Hematopoietic multipotent progenitor cell treated with erythropoietin and hydrocortisone succinate and interleukin-3 and kit ligand, for 17 days (in vitro differentiated cells): ENCODE results near the gene ZNF112.
"Not testable (repeated sequence)": the region's sequence is repeated elsewhere in the genome, so short reads cannot be mapped to it uniquely, and the experiment has no call there.

Experiments used
- DNase-seq: peaks from one replicate; pipeline ENCODE4 v3.0.0-alpha.2; 2015; ENCODE audit warnings: low spot score

ZNF112 gene

DNA sequence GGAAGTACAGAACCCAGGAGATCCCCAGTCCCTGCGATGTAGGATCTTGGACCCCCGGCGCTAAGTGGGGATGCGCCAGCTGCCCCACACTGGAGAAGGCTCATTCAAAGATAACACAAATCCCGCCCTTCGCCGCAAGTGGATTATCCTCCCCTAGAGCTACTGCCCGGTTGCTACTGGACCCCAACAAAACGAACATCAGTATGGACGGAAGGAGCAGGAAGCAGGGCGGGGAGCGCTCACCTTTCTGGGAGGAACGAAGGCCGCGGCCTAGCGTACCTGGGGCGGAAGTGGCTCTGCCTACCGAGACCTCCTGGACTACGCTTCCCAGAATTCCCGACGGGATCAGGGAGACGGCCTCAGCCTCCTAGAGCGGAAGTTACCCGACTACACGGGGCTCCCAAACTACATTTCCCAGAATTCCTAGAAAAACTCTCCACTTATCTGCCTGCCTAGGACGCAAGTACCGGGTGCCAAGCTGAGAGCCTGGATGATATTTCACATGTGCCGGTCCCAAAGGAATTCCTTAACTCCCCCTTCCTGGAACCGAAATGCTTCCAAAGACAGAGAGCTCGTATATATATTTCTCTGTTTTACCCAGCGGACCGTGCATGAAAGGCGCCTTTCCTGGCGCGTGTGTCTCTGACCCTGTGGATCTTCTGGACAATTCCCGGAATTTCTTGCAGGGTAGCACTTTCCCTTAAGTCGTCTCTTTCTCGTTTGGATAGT lies at the start of gene ZNF112:
TSS of gene ZNF112 (minus strand) at position 298 of the 729 bp plus-strand sequence. CDS start 16,141 bp downstream, outside the sequence.
- DNase-seq = no peak

- peak; percentile 6 for DNase-seq
These were observed 44.9 kb upstream of the ZNF112 start, which contains the start of gene ZNF285 for GRCh38 chr19:44401139-44402115. Gene ZNF285, minus strand, starts transcription at chr19:44401608. Its CDS starts 4,395 bp downstream, at chr19:44397213.

DNA sequence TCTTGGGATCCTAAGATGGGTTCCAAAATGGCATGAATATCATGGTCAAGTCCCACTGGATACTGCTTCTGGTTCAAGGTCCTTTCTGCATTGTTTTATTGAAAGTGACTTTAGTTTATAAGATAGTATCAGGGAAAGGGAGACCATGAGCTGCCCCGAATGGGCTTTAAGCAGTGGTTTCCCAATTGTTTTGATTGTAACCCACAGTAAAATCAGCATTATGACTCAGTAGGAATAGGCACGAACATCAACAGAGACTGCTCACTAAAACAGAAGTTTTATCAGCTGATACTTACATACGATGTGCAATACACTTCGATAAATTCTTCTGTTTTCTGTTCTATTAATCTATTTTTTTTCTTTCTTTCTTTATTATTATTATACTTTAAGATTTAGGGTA lies 32.8 kb upstream of the ZNF112 start:
- not testable (repeated sequence) for DNase-seq

DNA sequence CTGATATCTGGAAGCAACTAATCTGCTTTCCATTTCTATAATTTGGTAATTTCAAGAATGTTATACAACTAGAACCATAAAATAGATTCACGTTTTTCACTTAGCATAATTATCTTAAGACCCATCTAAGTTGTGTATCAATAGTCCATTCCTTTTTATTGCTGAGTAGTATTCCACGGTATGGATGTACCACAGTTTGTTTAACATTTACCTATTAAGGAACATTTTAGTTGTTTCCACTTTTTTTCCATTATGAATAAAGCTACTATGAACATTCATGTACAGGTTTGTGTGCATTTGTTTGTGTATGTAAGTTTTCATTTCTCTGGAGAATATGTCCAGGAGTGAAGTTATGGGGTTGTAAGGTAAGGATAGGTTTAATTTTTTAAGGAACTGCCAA lies 18.3 kb upstream of the ZNF112 start:
- DNase-seq = no peak

- DNase-seq = no peak
These were observed 15.5 kb upstream of the ZNF112 start for GRCh38 chr19:44371815-44372480.

GRCh38 chr19:44367024-44367423 lies 10.5 kb upstream of the ZNF112 start:
- DNase-seq = no peak

GRCh38 chr19:44346556-44346955 lies 9.9 kb downstream of the ZNF112 start:
- no peak for DNase-seq

GRCh38 chr19:44345959-44346358 lies 10.5 kb downstream of the ZNF112 start:
- no peak for DNase-seq

- DNase-seq = no peak
These were observed 12.2 kb downstream of the ZNF112 start for GRCh38 chr19:44344255-44344654.

GRCh38 chr19:44341794-44342193 lies 14.7 kb downstream of the ZNF112 start:
- DNase-seq = no peak

- DNase-seq = not testable (repeated sequence)
These were observed 21.8 kb downstream of the ZNF112 start for GRCh38 chr19:44334639-44335038.

DNA sequence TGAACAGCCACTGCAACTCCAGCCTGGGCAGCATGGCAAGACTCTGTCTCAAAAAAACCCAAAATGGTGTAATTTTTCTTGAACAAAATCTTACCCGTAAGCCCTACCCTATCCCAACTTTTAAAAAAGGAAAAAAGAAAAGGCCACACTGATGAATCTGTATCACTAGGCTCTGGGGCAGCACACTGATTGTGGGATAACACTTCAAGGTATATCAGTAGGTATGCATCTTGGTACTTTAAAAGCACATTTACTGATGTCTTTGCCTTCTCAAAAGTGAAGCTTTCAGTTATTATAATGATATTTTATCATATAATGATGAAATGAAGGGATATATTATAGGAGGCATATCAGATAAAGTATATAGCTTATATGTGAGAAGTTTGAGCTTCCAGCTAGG lies 24.3 kb downstream of the ZNF112 start:
- DNase-seq = no peak

- no peak for DNase-seq
These were observed 40.6 kb downstream of the ZNF112 start for GRCh38 chr19:44315883-44316282.

GRCh38 chr19:44313231-44313630 lies 43.2 kb downstream of the ZNF112 start:
- no peak for DNase-seq

- no peak for DNase-seq
These were observed 48.5 kb downstream of the ZNF112 start for GRCh38 chr19:44308011-44308410.

DNA sequence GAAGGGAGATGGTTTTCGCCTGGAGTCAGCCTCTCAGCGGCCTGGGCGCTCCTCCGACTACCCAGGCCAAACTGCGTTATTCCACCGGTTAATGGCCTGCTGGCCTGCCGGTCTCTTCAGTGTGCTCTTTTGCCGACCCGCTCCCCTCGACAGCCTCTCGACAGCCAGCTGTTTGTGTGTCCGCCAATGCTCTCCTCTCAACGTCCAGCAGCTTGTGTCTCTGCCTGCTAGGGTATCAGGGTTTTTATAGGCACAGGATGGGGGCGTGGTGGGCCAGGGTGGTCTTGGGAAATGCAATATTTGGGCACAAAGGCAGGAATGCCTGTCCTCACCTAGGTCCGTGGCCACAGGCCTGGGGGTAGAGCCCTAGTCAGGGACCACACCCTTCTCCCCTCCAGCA lies 50.2 kb downstream of the ZNF112 start:
- no peak for DNase-seq

DNA sequence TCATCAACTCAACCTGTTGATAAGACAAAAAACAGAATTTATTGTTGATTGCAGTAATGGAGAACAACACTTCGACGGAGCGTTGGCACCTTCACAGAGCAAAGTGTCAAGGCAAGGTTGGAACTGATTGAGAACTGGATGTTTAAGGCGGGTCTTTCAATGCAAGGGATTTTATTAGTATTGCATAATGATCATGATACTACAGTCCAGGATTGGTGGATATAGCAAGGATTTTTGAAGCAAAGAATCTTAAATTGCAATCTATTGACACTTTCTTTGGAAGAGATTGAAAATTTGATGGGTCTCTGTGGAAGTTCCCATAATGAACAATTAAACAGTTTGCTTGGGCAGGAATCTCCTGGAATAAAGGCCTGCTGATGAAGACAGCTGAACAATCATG lies 51.0 kb downstream of the ZNF112 start:
- DNase-seq = no peak

DNA sequence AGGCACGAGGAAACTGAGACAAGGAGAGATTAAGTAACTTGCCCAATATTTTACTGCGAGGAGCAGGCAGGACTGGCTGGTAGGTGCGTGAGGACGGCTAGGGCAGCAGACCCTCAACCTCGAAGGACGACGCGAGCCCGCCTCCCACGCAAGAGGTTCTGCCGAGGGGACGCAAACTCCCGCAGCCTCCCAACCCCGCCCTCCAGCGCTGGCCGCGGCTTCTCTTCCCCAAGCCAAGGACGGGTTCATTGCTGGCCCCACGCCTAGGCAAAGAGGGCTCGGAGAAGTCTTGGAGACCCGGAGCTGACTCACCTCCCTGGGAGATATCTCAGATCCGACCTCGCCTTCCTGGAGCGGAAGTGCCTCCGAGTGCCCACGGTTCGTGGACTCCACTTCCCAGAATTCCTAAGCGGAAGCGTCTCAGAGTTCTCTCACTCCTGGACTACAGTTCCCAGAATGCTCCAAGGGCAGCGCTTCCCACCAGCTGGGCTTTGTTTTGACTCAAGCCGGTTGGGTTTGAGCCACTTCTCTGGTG lies 51.8 kb downstream of the ZNF112 start, which contains the start of gene ZNF235:
TSS of gene ZNF235 (minus strand) at position 367 of the 535 bp plus-strand sequence. CDS start 1,621 bp downstream, outside the sequence.
- DNase-seq = peak; percentile 56

DNA sequence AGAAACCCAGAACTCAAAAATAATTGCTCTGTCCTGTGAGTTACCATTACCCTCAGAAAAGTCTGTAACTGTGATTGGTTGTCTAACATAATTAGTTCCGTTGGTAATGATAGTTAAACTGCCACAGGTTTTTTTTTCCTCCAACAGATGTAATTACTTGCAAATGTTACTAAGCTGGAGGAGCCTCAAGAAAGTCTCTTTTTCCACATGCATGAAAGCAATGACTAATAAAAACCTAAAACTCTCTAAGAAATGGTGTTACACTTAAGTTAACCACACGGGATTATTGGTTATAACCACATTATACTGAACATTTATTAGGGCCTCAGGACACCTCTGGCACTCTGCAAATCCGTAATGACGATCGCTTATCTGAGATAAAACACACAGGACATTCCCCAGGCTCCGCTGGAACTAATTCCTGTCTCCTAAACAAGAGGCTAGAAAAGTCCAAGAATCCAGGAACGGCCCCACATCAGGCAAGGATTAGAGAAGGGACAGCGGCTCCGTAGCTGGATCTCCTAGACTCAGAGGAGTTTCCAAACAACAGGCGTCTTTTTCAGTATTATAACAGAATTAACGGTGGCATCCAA lies 52.4 kb downstream of the ZNF112 start:
- no peak for DNase-seq

DNA sequence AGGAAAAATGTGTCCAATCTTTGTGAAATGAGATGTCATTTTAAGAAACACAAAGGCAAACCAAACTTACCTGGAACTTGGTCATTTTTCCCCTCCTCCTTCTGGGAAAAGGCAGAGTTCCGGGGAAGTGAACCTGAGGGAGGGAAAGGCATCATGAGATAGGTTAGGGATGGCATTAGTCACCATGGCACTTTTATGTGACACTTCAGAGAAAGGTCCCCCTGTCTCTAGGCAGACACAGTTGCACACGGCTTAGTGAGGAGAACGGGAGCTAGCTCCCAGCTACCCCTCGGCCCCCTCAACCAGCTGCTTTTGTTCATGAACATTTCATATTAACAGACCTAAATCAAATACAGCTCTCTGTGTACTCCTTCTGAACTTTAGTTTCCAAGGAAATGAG lies 53.2 kb downstream of the ZNF112 start:
- DNase-seq = no peak

- DNase-seq = no peak
These were observed 71.5 kb downstream of the ZNF112 start for GRCh38 chr19:44284968-44285367.
